Endothelial cell of umbilical vein (primary cell): ENCODE results near the gene FKBP2. TPM values are rescaled to one million over a fixed set of nuclear protein-coding genes. Genes with fewer than 3 reads are reported as not detected.

Experiments used
- BruUV-seq: library from RNA; stranded (reverse); fragments of 400-500 nt; replicated peaks from 2 replicates; lab custom pipeline; 2021; lab: Mats Ljungman, UMichigan
- CTCF ChIA-PET: fragments of 300-600, 350-600 bp; sonication (Branson Sonifier 250); formaldehyde crosslinking; loops from one replicate; lab custom pipeline; 2021; ENCODE audit warnings: antibody characterized with exemption, inconsistent platforms; lab: Charles Lee
- POLR2A ChIA-PET: fragments of 300-600, 350-600 bp; sonication (Branson Sonifier 250); formaldehyde crosslinking; loops from one replicate; lab custom pipeline; 2021; ENCODE audit warnings: antibody characterized with exemption, inconsistent platforms; lab: Charles Lee
- DNase-seq: peaks from one replicate; pipeline ENCODE4 v3.0.0-alpha.2; 2011; ENCODE audit warnings: low read depth, low spot score
- FAIRE-seq: peaks from 2 replicates; lab custom pipeline; 2011; peaks lifted over from hg19 to GRCh38; lab: Jason Lieb, UNC
- H2AFZ ChIP-seq: 2 replicates; pipeline ENCODE4 v1.6.0; 2012; ENCODE audit warnings: low read depth, low read length, control low read depth, inconsistent platforms
- H3K27ac ChIP-seq: 2 replicates; pipeline ENCODE4 v1.5.1; 2011; ENCODE audit warnings: low read depth, mild to moderate bottlenecking, control low read depth, low read length, moderate library complexity; ENCODE audit not compliant: insufficient read depth
- H3K27me3 ChIP-seq, 2 experiments: 2 replicates each; pipeline versions ENCODE4 v1.6.0 to v1.6.1; 2011; ENCODE audit warnings: low read length in 2 of 2, mixed read lengths in 1 of 2; ENCODE audit not compliant: control insufficient read depth in 2 of 2, insufficient read depth in 2 of 2
- H3K36me3 ChIP-seq, 2 experiments: 2 replicates in 1 of 2; 3 replicates in 1 of 2; pipeline ENCODE4 v1.5.1; 2011; ENCODE audit warnings: low read length in 2 of 2, mild to moderate bottlenecking in 1 of 2, moderate library complexity in 1 of 2; ENCODE audit not compliant: control insufficient read depth in 2 of 2, insufficient read depth in 2 of 2; ENCODE audit errors: extremely low read depth in 1 of 2
- H3K4me1 ChIP-seq: 3 replicates; pipeline ENCODE4 v1.5.1; 2011; ENCODE audit warnings: mild to moderate bottlenecking, low read length; ENCODE audit not compliant: control insufficient read depth, insufficient read depth; ENCODE audit errors: extremely low read depth
- H3K4me2 ChIP-seq: 2 replicates; pipeline ENCODE4 v1.6.1; 2011; ENCODE audit warnings: low read length, control low read depth, mixed read lengths; ENCODE audit not compliant: insufficient read depth
- H3K4me3 ChIP-seq, 3 experiments: fragments of 200-600 bp in 1 of 3; sonication (generic), shearing (Covaris generic) in 1 of 3; replicated peaks in 1 of 3; 2 replicates each; pipeline ENCODE4 v1.5.1; 2011 to 2016; ENCODE audit warnings: control low read depth in 3 of 3, low read length in 3 of 3, mild to moderate bottlenecking in 2 of 3, inconsistent platforms in 1 of 3, low read depth in 1 of 3, moderate library complexity in 1 of 3; ENCODE audit not compliant: insufficient read depth in 1 of 3
- H3K79me2 ChIP-seq: 2 replicates; pipeline ENCODE4 v1.6.0; 2012; ENCODE audit warnings: low read length, inconsistent platforms; ENCODE audit not compliant: control insufficient read depth, insufficient read depth
- H3K9ac ChIP-seq: replicated peaks from 2 replicates; pipeline ENCODE3; 2011; ENCODE audit warnings: low read length, control low read depth; ENCODE audit not compliant: insufficient read depth; ENCODE audit errors: extremely low read depth
- H3K9me1 ChIP-seq: replicated peaks from 3 replicates; pipeline ENCODE4 v1.6.0; 2011; ENCODE audit warnings: mild to moderate bottlenecking, low read length; ENCODE audit not compliant: control insufficient read depth, insufficient read depth; ENCODE audit errors: extremely low read depth
- H3K9me3 ChIP-seq: replicated peaks from 2 replicates; pipeline ENCODE4 v1.5.1; 2012; ENCODE audit warnings: low read length, inconsistent platforms; ENCODE audit not compliant: control insufficient read depth, insufficient read depth
- H4K20me1 ChIP-seq: replicated peaks from 2 replicates; pipeline ENCODE3; 2011; ENCODE audit warnings: mild to moderate bottlenecking, low read length; ENCODE audit not compliant: control insufficient read depth, insufficient read depth; ENCODE audit errors: extremely low read depth
- EZH2 ChIP-seq: IDR thresholded peaks from 2 replicates; pipeline ENCODE4 v1.6.1; 2012; ENCODE audit warnings: borderline replicate concordance, low read depth, mild to moderate bottlenecking, moderate library complexity, low read length, inconsistent platforms; ENCODE audit not compliant: severe bottlenecking
- FOS ChIP-seq: IDR thresholded peaks from 2 replicates; pipeline ENCODE4 v1.6.1; 2011; ENCODE audit warnings: mild to moderate bottlenecking, low read length, moderate library complexity, borderline replicate concordance; ENCODE audit not compliant: insufficient read depth
- GATA2 ChIP-seq: IDR thresholded peaks from 2 replicates; pipeline ENCODE4 v1.7.0; 2011; ENCODE audit warnings: low read depth, mild to moderate bottlenecking, moderate library complexity, mixed read lengths, low read length; ENCODE audit not compliant: insufficient read length, insufficient read depth
- JUN ChIP-seq: IDR thresholded peaks from 2 replicates; pipeline ENCODE4 v1.6.1; 2011; ENCODE audit warnings: borderline replicate concordance, low read depth; ENCODE audit not compliant: insufficient read length, insufficient read depth
- MYC ChIP-seq: IDR thresholded peaks from one replicate; pipeline ENCODE4 v1.6.1; 2011; ENCODE audit warnings: mild to moderate bottlenecking, low read depth, low read length
- POLR2A ChIP-seq: IDR thresholded peaks from 2 replicates; pipeline ENCODE4 v1.6.1; 2012; ENCODE audit warnings: low read depth, mild to moderate bottlenecking, control low read depth, low read length
- POLR2AphosphoS5 ChIP-seq: IDR thresholded peaks from 2 replicates; pipeline ENCODE4 v1.6.1; 2012; ENCODE audit warnings: low read depth, mild to moderate bottlenecking, control low read depth, low read length, moderate library complexity; ENCODE audit not compliant: insufficient read depth
- dilution Hi-C: fragments of 300-500 bp; cut with MboI; formaldehyde crosslinking; loops from one replicate; pipeline ENCODE4 v1.15.0; 2019; ENCODE audit warnings: low sequenced_read_pairs; ENCODE audit not compliant: extremely low pct_ligation_motif_present
- intact Hi-C: fragments of 100-400 bp; cut with micrococcal nuclease; formaldehyde crosslinking; loops from one replicate; pipeline ENCODE4 v1.10.0; 2022
- polyA plus RNA-seq, 4 experiments: library from polyadenylated mRNA; depleted of rRNA in 3 of 4; stranded (reverse) in 3 of 4; unstranded in 1 of 4; fragments of >200 nt; gene quantifications; 2 replicates each; pipeline versions ENCODE4 v1.2.1 to v1.2.3, GENCODE V29; 2011 to 2012; ENCODE audit warnings: missing spikeins in 1 of 4
- total RNA-seq: library from RNA; stranded (reverse); gene quantifications from 2 replicates; pipeline ENCODE4 v1.2.3, GENCODE V29; 2021
- TF ChIP-seq, protein P1 (sequence below), 2 donors: IDR thresholded peaks; 1 replicate in 1 of 2; 2 replicates in 1 of 2; pipeline ENCODE4 v1.5.1; 2011; ENCODE audit warnings: low read length in 2 of 2, mild to moderate bottlenecking in 2 of 2, moderate library complexity in 2 of 2, control low read depth in 1 of 2, inconsistent platforms in 1 of 2, low read depth in 1 of 2; ENCODE audit not compliant: insufficient read depth in 1 of 2; ENCODE audit errors: extremely low read depth in 1 of 2
- TF ChIP-seq, protein P2 (sequence below): IDR thresholded peaks from 2 replicates; pipeline ENCODE4 v1.6.1; 2011; ENCODE audit not compliant: insufficient read depth, insufficient read length

The FKBP2 gene
- total and polyA plus RNA-seq, 2 donors (not counting 3 experiments of a cell fraction or from before 2014, with no cell fraction given): 48.5 to 74.4 TPM

DNA sequence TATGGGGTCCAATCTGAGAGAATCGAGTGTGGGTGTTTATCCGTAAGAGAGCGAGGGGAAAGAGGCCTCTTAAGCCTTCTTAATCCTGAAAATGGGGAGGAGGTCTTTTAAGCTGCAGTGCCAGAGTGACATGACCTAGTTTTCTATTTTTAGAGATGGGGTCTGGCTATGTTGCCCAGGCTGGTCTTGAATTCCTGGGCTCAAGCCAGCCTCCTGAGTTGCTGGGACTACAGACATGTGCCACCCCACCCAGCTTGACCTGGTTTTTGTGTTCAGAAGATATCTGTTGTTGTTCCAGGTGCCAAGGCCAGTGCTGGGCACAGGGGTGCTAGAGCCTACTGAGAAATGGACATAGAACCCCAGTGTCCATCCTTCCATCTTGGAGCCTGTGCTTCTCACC is 42.2 kb downstream of the FKBP2 start:
- ChIA-PET POLR2A (no interaction called here), CTCF (interaction anchor here (0.6 to 3.5 kb wide), 6 partner anchors 11 to 79 kb away, joined by 3 to 26 read pairs (median 8); partner anchors contain the start of gene CATSPERZ)
- Histone ChIP-seq H2AFZ (no peak overlapping the region), H3K9me3 (no peaks in the 10 kb centered on the region), H3K27me3 (no peaks in the 10 kb centered on the region), H3K27ac (no peak overlapping the region), H3K4me1 (peaks cover 11% of the 10 kb centered on the region), H3K79me2 (peaks cover 2% of the 10 kb centered on the region), H4K20me1 (no peaks in the 10 kb centered on the region), H3K36me3 (peaks cover 2 to 11% of the 10 kb centered on the region in 2 experiments), H3K9me1 (no peaks in the 10 kb centered on the region), H3K9ac (no peak overlapping the region), H3K4me3 (no peak overlapping the region), H3K4me2 (no peak overlapping the region)
- dilution Hi-C loops: no loop called here
- BruUV-seq: no TSS peak
- FAIRE-seq: no peak
- intact Hi-C loops: no loop called here
- no peak for DNase-seq
- TF ChIP-seq GATA2 (no peak), FOS (no peak), JUN (no peak), EZH2 (no peak), MYC (no peak), POLR2A (no peak), POLR2AphosphoS5 (no peak)
- TF ChIP-seq, protein P1, sequence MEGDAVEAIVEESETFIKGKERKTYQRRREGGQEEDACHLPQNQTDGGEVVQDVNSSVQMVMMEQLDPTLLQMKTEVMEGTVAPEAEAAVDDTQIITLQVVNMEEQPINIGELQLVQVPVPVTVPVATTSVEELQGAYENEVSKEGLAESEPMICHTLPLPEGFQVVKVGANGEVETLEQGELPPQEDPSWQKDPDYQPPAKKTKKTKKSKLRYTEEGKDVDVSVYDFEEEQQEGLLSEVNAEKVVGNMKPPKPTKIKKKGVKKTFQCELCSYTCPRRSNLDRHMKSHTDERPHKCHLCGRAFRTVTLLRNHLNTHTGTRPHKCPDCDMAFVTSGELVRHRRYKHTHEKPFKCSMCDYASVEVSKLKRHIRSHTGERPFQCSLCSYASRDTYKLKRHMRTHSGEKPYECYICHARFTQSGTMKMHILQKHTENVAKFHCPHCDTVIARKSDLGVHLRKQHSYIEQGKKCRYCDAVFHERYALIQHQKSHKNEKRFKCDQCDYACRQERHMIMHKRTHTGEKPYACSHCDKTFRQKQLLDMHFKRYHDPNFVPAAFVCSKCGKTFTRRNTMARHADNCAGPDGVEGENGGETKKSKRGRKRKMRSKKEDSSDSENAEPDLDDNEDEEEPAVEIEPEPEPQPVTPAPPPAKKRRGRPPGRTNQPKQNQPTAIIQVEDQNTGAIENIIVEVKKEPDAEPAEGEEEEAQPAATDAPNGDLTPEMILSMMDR (IDR thresholded peaks at IDR 0.05; ENCODE audit: extremely low read depth in 1 of 2, insufficient read depth in 1 of 2, low read depth in 1 of 2, low read length in 2 of 2): no peak
- TF ChIP-seq, protein P2, sequence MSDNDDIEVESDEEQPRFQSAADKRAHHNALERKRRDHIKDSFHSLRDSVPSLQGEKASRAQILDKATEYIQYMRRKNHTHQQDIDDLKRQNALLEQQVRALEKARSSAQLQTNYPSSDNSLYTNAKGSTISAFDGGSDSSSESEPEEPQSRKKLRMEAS: no peak
